HG03280 (cell line): Measurements from ENCODE around the gene NDST4.

Experiments
- ATAC-seq: cut with Tn5 transposase; IDR thresholded peaks from one replicate; pipeline ENCODE4 v1.9.1; 2021; ENCODE audit warnings: mild to moderate bottlenecking, moderate library complexity; ENCODE audit not compliant: unreplicated experiment

Gene NDST4

GRCh38 chr4:114921191-114921590, 192.2 kb downstream of the NDST4 start:
- no peak for ATAC-seq

- ATAC-seq: no peak
Observed at GRCh38 chr4:114911111-114911510, 202.3 kb downstream of the NDST4 start.

GRCh38 chr4:114907568-114907967, 205.9 kb downstream of the NDST4 start:
- no peak for ATAC-seq

- ATAC-seq: no peak
Observed at GRCh38 chr4:114905017-114905416, 208.4 kb downstream of the NDST4 start.

- no peak for ATAC-seq
Observed at GRCh38 chr4:114900934-114901333, 212.5 kb downstream of the NDST4 start.

GRCh38 chr4:114890773-114891172, 222.6 kb downstream of the NDST4 start:
- ATAC-seq: no peak

GRCh38 chr4:114886761-114887160, 226.7 kb downstream of the NDST4 start:
- ATAC-seq: no peak

GRCh38 chr4:114883641-114884040, 229.8 kb downstream of the NDST4 start:
- ATAC-seq: no peak

GRCh38 chr4:114879916-114880669, 233.3 kb downstream of the NDST4 start:
- no peak for ATAC-seq

GRCh38 chr4:114875630-114876029, 237.8 kb downstream of the NDST4 start:
- no peak for ATAC-seq

- no peak for ATAC-seq
Observed at GRCh38 chr4:114874321-114874720, 239.1 kb downstream of the NDST4 start.

GRCh38 chr4:114870987-114871386, 242.4 kb downstream of the NDST4 start:
- ATAC-seq: no peak

- peak; percentile 41 for ATAC-seq
Observed at GRCh38 chr4:114866901-114867670, 246.3 kb downstream of the NDST4 start.

- ATAC-seq: no peak
Observed at GRCh38 chr4:114864060-114864459, 249.4 kb downstream of the NDST4 start.

- no peak for ATAC-seq
Observed at GRCh38 chr4:114860786-114861185, 252.6 kb downstream of the NDST4 start.

GRCh38 chr4:114857831-114858230, 255.6 kb downstream of the NDST4 start:
- no peak for ATAC-seq

GRCh38 chr4:114839986-114840385, 273.4 kb downstream of the NDST4 start:
- ATAC-seq: no peak

- no peak for ATAC-seq
Observed at GRCh38 chr4:114830628-114831027, 282.8 kb downstream of the NDST4 start.

GRCh38 chr4:114827651-114828050, 285.8 kb downstream of the NDST4 start:
- ATAC-seq: no peak

- no peak for ATAC-seq
Observed at GRCh38 chr4:114815760-114816159, 297.7 kb downstream of the NDST4 start.

- ATAC-seq: no peak
Observed at GRCh38 chr4:114813961-114814360, 299.5 kb downstream of the NDST4 start.

GRCh38 chr4:114811564-114812301, 301.7 kb downstream of the NDST4 start:
- no peak for ATAC-seq
